HepG2 (cell line): ENCODE data around the gene TTBK1. TPM values are rescaled to one million over a fixed set of nuclear protein-coding genes. Genes with fewer than 3 reads are reported as not detected.

ENCODE experiments used
- EEA1 ChIP-seq: sonication (generic); formaldehyde crosslinking; IDR thresholded peaks from 2 replicates; pipeline ENCODE4 v1.5.1; 2020; ENCODE audit warnings: mild to moderate bottlenecking, missing genetic modification reagents, borderline replicate concordance
- ETV5 ChIP-seq: IDR thresholded peaks from 2 replicates; pipeline ENCODE4 v1.6.1; 2018; ENCODE audit warnings: missing biosample characterization, missing genetic modification reagents, inconsistent platforms, borderline replicate concordance
- FOXA1 ChIP-seq, 2 experiments: fragments of 450-650 bp in 1 of 2; sonication (generic) in 1 of 2; formaldehyde crosslinking in 1 of 2; IDR thresholded peaks; 2 replicates each; pipeline versions ENCODE4 v1.4.0 to v1.6.1; 2016 to 2020; ENCODE audit warnings: missing genetic modification reagents in 1 of 2
- IRX3 ChIP-seq: sonication (generic); formaldehyde crosslinking; IDR thresholded peaks from 2 replicates; pipeline ENCODE4 v1.8.1; 2023; ENCODE audit warnings: mild to moderate bottlenecking, low read depth, missing genetic modification reagents, borderline replicate concordance
- KAT7 ChIP-seq: IDR thresholded peaks from 2 replicates; pipeline ENCODE4 v1.6.1; 2018; ENCODE audit warnings: borderline replicate concordance, missing compliant biosample characterization
- MTA1 ChIP-seq: sonication (generic); formaldehyde crosslinking; IDR thresholded peaks from 2 replicates; pipeline ENCODE4 v1.4.0; 2020; ENCODE audit warnings: missing genetic modification reagents, mild to moderate bottlenecking, borderline replicate concordance
- NPAS2 ChIP-seq: sonication (generic); formaldehyde crosslinking; IDR thresholded peaks from 2 replicates; pipeline ENCODE4 v1.8.0; 2022; ENCODE audit warnings: mild to moderate bottlenecking, missing genetic modification reagents, borderline replicate concordance
- POLR2G ChIP-seq: fragments of 200-400 bp; formaldehyde crosslinking; IDR thresholded peaks from 2 replicates; pipeline ENCODE4 v1.6.1; 2018; ENCODE audit warnings: mild to moderate bottlenecking, low read depth, low read length, moderate library complexity
- PTBP1 ChIP-seq: fragments of 200-400 bp; formaldehyde crosslinking; IDR thresholded peaks from 2 replicates; pipeline ENCODE4 v1.6.1; 2018; ENCODE audit warnings: low read length, low read depth; ENCODE audit not compliant: poor library complexity, severe bottlenecking
- REST ChIP-seq, 2 experiments: IDR thresholded peaks; 2 replicates each; pipeline ENCODE4 v1.6.1; 2011 to 2012; ENCODE audit warnings: low read length in 2 of 2, borderline replicate concordance in 1 of 2, low read depth in 1 of 2, mild to moderate bottlenecking in 1 of 2, moderate library complexity in 1 of 2
- ZFP36L2 ChIP-seq: sonication (generic); formaldehyde crosslinking; IDR thresholded peaks from 2 replicates; pipeline ENCODE4 v1.4.0; 2020; ENCODE audit warnings: missing genetic modification reagents
- ZNF282 ChIP-seq: fragments of 450-650 bp; IDR thresholded peaks from 2 replicates; pipeline ENCODE4 v1.6.1; 2018; ENCODE audit not compliant: partially characterized antibody
- ZNF318 ChIP-seq: sonication (generic); formaldehyde crosslinking; IDR thresholded peaks from 2 replicates; pipeline ENCODE4 v1.4.0; 2020; ENCODE audit warnings: mild to moderate bottlenecking, missing genetic modification reagents
- ZNF414 ChIP-seq: sonication (generic); formaldehyde crosslinking; IDR thresholded peaks from 2 replicates; pipeline ENCODE4 v1.5.0; 2020; ENCODE audit warnings: missing genetic modification reagents
- ZNF761 ChIP-seq: sonication (generic); formaldehyde crosslinking; conservative IDR thresholded peaks from 2 replicates; pipeline ENCODE4 v1.4.0; 2020; ENCODE audit warnings: mild to moderate bottlenecking, missing genetic modification reagents
- ZNF891 ChIP-seq: sonication (generic); formaldehyde crosslinking; IDR thresholded peaks from 2 replicates; pipeline ENCODE4 v1.5.0; 2020; ENCODE audit warnings: mild to moderate bottlenecking, missing genetic modification reagents
- ZSCAN12 ChIP-seq: sonication (generic); formaldehyde crosslinking; IDR thresholded peaks from 2 replicates; pipeline ENCODE4 v1.9.0; 2021; ENCODE audit warnings: mild to moderate bottlenecking, missing genetic modification reagents
- polyA plus RNA-seq, 8 experiments: library from polyadenylated mRNA; depleted of rRNA in 3 of 8; stranded (reverse) in 7 of 8; unstranded in 1 of 8; fragments of >200 nt; fragmentation: Illumina TruSeq in 4 of 8; extraction: Trizol in 4 of 8; gene quantifications; 2 replicates each; pipeline versions ENCODE4 v1.2.1 to v1.2.3, GENCODE V29; 2011 to 2016; ENCODE audit warnings: low read depth in 4 of 8, missing spikeins in 1 of 8, mixed read lengths in 1 of 8; ENCODE audit not compliant: insufficient read depth in 1 of 8
- total RNA-seq, 5 experiments: library from RNA; depleted of rRNA; stranded (reverse); fragments of >200 nt; fragmentation: Illumina TruSeq; extraction: Trizol; gene quantifications; 2 replicates each; pipeline ENCODE4 v1.2.3, GENCODE V29; 2016; ENCODE audit warnings: low read depth in 1 of 5

TTBK1 gene
- total and polyA plus RNA-seq, 2 of the 13 experiments (the other 11 are each of a cell fraction or from before 2014, with no cell fraction given), result 0.24 to 0.33 TPM

GRCh38 chr6:43278524-43279078 lies 35.3 kb downstream of the TTBK1 start (continued):
- TF ChIP-seq ZNF318 (no peak), NPAS2 (CRISPR knock-in tag) (no peak), ZSCAN12 (no peak), EEA1 (CRISPR knock-in tag) (no peak), ZFP36L2 (CRISPR knock-in tag) (no peak), ETV5 (CRISPR knock-in tag) (no peak), POLR2G (peak; percentile 39; the same call in 1 of the 2 replicates), IRX3 (CRISPR knock-in tag) (no peak), ZNF282 (no peak), FOXA1 (IDR thresholded peaks at IDR 0.05) (no peak), FOXA1 (CRISPR knock-in tag; IDR thresholded peaks at IDR 0.05) (no peak), MTA1 (CRISPR knock-in tag) (peak; percentile 97), REST (IDR thresholded peaks at IDR 0.05; ENCODE audit: borderline replicate concordance in 1 of 2, low read depth in 1 of 2, low read length in 2 of 2) (no peak), ZNF891 (CRISPR knock-in tag) (no peak), KAT7 (CRISPR knock-in tag) (no peak), ZNF761 (CRISPR knock-in tag) (no peak), ZNF414 (CRISPR knock-in tag) (no peak), PTBP1 (no peak)
